SJSA1 (cell line): ENCODE measurements around the gene CFAP161. TPM values are rescaled to one million over a fixed set of nuclear protein-coding genes. Genes with fewer than 3 reads are reported as not detected.
"Not testable (repeated sequence)": the region's sequence is repeated elsewhere in the genome, so short reads cannot be mapped to it uniquely, and the experiment has no call there.

Source experiments
- DNase-seq, 2 experiments: peaks; one replicate each; pipeline ENCODE4 v3.0.0-alpha.2; 2015 to 2020; ENCODE audit warnings: low spot score in 2 of 2, low read depth in 1 of 2
- H3K27ac ChIP-seq: fragments of 250-450 bp; sonication (Bioruptor Pico); 2 replicates; pipeline ENCODE4 v1.5.1; 2020; ENCODE audit warnings: mild to moderate bottlenecking, moderate library complexity
- H3K27me3 ChIP-seq: fragments of 250-450 bp; sonication (Bioruptor Pico); replicated peaks from 2 replicates; pipeline ENCODE4 v1.5.1; 2020; ENCODE audit warnings: mild to moderate bottlenecking, moderate library complexity
- H3K36me3 ChIP-seq: fragments of 250-450 bp; sonication (Bioruptor Pico); 2 replicates; pipeline ENCODE4 v1.5.1; 2020; ENCODE audit warnings: mild to moderate bottlenecking
- H3K4me1 ChIP-seq: fragments of 250-450 bp; sonication (Bioruptor Pico); replicated peaks from 2 replicates; pipeline ENCODE4 v1.6.1; 2021; ENCODE audit warnings: mild to moderate bottlenecking
- H3K4me3 ChIP-seq: fragments of 250-450 bp; sonication (Bioruptor Pico); 2 replicates; pipeline ENCODE4 v1.5.1; 2020; ENCODE audit warnings: mild to moderate bottlenecking
- H3K9me3 ChIP-seq: fragments of 250-450 bp; sonication (Bioruptor Pico); replicated peaks from 2 replicates; pipeline ENCODE4 v1.5.1; 2020; ENCODE audit warnings: mild to moderate bottlenecking
- total RNA-seq: library from RNA; depleted of rRNA; stranded (reverse); fragments of >200 nt; shearing (Covaris generic); gene quantifications from 2 replicates; pipeline ENCODE4 v1.2.3, GENCODE V29; 2014

The CFAP161 gene
- total RNA-seq, 1 experiment from 2014 or later: not detected

DNA sequence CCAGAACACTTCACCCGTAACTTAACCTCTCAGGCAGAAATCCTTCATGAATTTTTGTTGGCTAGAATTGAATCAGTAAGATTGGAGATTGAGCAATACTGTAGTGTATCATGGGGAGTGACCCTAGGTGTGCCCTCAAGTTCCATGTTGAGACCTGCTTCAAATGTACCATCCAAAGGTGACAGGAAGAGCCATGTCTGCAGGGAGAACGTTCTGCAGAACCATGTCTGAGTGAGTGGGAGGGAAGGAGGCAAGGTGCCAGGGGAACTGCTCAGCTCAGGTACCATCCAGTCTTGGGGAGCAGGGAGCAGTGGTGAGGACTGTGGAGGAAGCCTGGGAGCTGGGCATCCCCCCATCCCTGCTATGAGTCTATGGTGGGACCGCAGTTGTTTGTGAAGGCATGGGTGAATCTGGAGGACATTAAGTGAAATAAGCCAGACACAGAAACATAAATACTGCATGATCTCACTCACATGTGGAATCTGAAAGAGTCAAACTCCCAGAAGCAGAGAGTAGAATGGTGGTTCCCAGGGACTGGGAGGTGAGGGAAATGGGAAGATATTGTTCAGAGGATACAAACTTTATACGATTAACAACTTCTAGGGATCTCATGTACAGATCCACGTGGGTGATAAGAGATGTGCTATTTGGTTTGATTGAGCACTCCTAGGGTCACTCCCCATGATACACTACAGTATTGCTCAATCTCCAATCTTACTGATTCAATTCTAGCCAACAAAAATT lies 23.3 kb downstream of the CFAP161 start:
- H3K4me3 ChIP-seq: no peak overlapping the region
- H3K4me1 ChIP-seq: no peaks in the 10 kb centered on the region
- no peaks in the 10 kb centered on the region for H3K9me3 ChIP-seq
- no peak overlapping the region for H3K27ac ChIP-seq
- no peak for DNase-seq
- no peaks in the 10 kb centered on the region for H3K36me3 ChIP-seq
- no peaks in the 10 kb centered on the region for H3K27me3 ChIP-seq

DNA sequence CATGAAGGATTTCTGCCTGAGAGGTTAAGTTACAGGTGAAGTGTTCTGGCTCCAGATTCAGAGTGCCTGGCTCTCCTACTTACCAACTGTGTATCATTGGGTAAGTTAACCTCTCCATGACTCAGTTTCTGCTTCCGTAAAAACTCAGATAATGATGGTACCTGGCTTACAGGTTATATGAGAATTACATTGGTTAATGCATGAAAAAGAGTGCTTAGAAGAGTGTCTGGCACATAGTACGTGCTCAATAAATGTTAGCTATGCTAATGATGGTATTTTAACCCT lies 23.8 kb downstream of the CFAP161 start:
- DNase-seq: no peak
- no peaks in the 10 kb centered on the region for H3K4me1 ChIP-seq

DNA sequence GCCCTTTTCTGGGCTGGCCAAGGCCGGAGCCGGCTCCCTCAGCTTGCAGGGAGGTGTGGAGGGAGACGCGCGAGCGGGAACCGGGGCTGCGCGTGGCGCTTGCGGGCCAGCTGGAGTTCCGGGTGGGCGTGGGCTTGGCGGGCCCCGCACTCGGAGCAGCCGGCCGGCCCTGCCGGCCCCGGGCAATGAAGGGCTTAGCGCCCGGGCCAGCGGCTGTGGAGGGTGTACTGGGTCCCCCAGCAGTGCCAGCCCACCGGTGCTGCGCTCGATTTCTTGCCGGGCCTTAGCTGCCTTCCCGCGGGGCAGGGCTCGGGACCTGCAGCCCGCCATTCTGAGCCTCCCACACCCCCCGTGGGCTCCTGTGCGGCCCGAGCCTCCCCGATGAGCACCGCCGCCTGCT lies 24.5 kb downstream of the CFAP161 start:
- not testable (repeated sequence) for H3K27ac ChIP-seq, H3K36me3 ChIP-seq, H3K9me3 ChIP-seq, H3K27me3 ChIP-seq, H3K4me1 ChIP-seq, H3K4me3 ChIP-seq, DNase-seq

More for the DNA sequence above, 23.8 kb downstream of the CFAP161 start:
- no peak overlapping the region for H3K27ac ChIP-seq
- no peaks in the 10 kb centered on the region for H3K27me3 ChIP-seq
- H3K4me3 ChIP-seq: no peak overlapping the region
- no peaks in the 10 kb centered on the region for H3K9me3 ChIP-seq
- no peaks in the 10 kb centered on the region for H3K36me3 ChIP-seq

DNA sequence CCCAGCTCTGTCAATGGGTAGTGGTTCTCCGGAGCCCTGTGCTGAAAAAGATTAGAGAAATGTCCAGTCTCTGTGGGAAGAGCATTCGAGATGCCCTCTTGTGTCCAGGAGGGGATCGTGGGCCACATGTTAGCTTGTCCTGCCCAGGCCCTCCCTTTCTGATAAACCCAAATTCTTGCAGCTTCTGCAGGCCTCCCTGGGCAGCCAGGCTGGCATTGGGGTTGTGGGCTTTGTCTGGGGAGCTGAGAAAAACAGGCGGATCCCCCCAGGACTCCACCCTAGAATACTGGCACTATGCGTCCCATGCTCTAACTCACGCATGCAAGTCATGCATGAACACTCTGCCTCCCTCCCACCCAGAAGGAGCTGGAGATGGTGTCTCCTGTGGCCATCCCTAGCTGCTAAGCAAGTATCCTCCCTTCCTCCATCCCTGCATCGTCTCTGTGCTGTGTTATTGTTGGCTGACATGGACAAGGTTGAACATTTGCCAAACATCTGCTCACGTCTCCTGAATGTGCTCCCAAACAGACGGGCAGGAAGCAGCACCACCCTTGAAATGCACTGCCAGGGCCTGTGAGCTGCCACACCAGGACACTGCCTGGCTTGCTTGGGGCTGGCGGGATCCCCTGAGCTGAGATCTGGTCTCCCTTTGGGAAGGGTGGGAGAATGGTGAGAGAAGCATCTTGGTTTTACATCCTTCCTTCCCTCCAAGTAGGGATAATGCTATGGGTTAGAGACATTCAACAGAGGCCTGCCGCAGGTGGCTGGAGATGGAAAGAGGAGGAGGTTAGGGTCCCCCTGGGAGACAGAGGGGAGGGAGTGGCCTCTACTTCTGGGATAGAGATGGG lies 26.5 kb downstream of the CFAP161 start:
- Histone ChIP-seq H3K27ac (no peak overlapping the region), H3K4me3 (no peak overlapping the region), H3K27me3 (no peaks in the 10 kb centered on the region), H3K4me1 (no peaks in the 10 kb centered on the region), H3K36me3 (no peaks in the 10 kb centered on the region), H3K9me3 (no peaks in the 10 kb centered on the region)
- DNase-seq: peak in 1 of 2 experiments; percentile 6

DNA sequence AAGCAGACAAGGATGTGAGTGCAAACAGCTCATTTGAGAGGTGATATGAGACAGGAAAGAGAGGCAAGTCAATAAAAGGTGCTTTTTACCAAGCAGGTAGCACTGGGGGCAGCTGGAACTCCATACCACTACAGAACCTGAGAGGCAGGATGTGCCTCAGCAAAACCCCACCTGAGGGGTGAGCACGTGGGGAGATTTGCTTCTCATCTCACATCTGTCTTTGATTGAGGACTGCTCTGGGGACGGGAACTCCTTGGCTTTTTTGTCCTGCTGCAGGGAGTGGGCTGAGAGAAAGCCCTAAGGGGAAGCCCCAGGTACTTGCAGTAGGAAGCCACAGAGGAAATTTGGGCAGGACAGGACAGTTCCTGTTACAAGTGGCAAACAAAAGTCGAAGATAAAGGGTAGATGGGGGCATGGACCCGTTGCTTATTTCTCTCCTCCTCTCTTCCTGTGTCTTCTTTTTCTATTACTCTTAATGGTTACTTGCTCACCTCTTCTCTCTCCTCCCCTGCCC lies 27.1 kb downstream of the CFAP161 start:
- DNase-seq: no peak
- Histone ChIP-seq H3K4me3 (no peak overlapping the region), H3K27me3 (no peaks in the 10 kb centered on the region), H3K4me1 (no peaks in the 10 kb centered on the region), H3K27ac (no peak overlapping the region), H3K9me3 (no peaks in the 10 kb centered on the region), H3K36me3 (no peaks in the 10 kb centered on the region)

DNA sequence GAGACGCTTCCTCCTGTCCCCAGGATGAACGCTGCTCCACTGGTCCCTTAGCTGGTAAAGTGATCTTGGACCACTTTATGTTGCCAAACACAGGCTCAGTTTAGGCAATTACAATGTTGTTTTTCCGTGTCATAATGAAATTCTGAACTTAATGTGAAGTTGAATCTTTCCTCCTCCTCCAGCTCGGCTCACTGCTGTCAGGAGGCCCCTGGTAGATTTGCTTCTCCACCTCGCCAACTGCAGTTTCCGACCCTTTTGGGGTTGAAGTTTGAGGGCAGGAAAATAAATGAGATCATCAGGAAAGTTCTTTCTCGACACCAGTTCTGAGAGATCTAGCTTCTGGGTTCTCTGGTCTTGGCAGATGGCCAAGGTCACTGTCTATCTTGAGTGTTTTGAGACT lies 27.8 kb downstream of the CFAP161 start:
- Histone ChIP-seq H3K4me1 (no peaks in the 10 kb centered on the region), H3K27me3 (no peaks in the 10 kb centered on the region), H3K4me3 (no peak overlapping the region), H3K9me3 (no peaks in the 10 kb centered on the region), H3K27ac (no peak overlapping the region), H3K36me3 (no peaks in the 10 kb centered on the region)
- DNase-seq: no peak

DNA sequence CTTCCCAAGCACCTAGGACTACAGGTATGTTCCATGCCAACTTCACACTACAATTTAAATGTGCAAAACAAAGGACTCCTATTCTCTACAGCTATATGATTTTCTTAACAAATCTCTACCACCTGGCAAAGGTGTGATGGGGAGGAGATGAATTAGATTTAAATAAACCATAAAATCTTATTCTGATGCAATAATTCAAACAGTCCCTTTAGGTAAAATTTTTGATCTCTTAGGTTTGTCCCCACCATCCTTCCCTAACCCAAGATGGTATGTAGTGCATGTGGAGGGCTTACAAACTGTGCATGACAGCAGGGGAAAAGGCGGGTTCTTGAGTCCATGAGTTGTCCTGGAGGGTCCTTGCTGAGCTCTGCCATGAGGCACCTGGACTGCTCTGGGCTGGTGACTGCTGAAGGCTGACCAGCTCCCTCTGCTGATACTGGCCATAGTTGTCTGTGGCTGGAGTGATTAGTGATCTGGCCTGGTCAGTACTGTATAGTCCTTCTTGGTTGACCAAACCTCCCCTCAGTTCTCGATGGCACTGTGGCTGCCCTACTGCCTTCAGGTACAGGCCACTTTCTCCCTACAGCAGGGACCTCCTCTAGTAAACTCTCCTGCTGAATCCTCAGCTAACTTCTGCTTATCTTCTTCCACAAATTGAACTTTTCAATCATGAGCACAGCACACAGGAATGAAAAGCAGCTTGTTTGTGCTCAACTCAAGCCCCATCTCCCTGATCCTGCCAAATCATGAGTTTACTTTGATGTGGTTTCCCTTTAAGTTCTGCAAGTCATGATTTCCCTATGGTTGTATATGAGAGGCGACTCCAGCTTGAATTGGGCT lies 30.1 kb downstream of the CFAP161 start:
- H3K9me3 ChIP-seq: no peaks in the 10 kb centered on the region
- no peak overlapping the region for H3K4me3 ChIP-seq
- H3K27me3 ChIP-seq: no peaks in the 10 kb centered on the region
- H3K27ac ChIP-seq: no peak overlapping the region
- DNase-seq: peak in 1 of 2 experiments; percentile 5
- H3K4me1 ChIP-seq: no peaks in the 10 kb centered on the region
- H3K36me3 ChIP-seq: no peaks in the 10 kb centered on the region

DNA sequence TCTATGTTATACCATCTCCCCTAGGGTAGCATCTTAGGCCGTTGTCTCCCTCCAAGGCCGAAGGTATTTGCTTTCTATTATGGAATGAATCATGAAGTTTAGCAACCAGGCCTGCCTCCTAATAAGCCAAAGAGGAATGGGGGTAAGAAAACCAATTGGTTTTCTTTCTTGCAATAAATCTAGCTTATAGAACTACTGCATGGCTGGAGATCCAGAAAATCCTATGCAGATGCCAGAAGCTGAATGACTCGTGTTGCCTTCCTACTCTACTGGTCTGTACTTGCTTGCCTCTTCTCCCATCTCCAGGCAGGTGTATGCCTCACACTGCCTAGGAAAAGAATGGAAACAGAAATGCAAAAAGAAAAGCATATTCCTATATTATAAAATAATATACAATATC lies 31.5 kb downstream of the CFAP161 start:
- no peaks in the 10 kb centered on the region for H3K9me3 ChIP-seq
- no peaks in the 10 kb centered on the region for H3K36me3 ChIP-seq
- H3K27ac ChIP-seq: no peak overlapping the region
- H3K4me3 ChIP-seq: no peak overlapping the region
- DNase-seq: no peak
- no peaks in the 10 kb centered on the region for H3K27me3 ChIP-seq
- no peaks in the 10 kb centered on the region for H3K4me1 ChIP-seq

DNA sequence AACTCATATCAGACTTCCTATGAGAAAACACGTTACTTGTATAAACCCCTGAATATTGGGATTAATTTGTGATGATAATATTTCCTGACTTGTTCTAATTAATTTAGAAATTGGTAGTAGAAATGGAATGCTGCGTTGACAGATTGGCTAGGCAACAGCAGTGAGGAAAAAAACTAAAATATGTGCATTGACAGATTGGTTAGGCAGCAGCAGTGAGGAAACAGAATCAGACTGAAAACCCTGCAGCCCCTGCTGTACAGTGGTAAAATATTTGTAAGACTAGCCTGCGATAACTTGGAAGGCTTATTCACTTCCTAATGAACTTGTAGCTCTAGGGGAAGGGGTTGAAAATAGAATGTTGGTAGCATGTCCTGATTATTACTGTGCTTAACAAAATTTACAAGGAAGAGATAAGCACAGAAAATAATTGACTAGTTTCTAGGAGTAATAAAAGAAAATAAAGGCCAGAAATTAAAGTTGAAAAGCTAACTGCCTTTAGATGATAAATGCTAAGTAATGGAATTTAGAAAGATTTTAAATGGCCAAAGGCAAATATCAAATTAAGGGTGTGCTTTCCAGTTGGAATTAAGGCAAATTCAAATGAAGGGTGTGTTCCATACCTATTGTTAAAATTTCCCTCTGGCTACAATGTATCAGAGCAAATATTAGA lies 32.7 kb downstream of the CFAP161 start:
- H3K4me1 ChIP-seq: no peaks in the 10 kb centered on the region
- no peak overlapping the region for H3K4me3 ChIP-seq
- H3K27ac ChIP-seq: no peak overlapping the region
- H3K27me3 ChIP-seq: no peaks in the 10 kb centered on the region
- no peaks in the 10 kb centered on the region for H3K36me3 ChIP-seq
- no peaks in the 10 kb centered on the region for H3K9me3 ChIP-seq
- no peak for DNase-seq

DNA sequence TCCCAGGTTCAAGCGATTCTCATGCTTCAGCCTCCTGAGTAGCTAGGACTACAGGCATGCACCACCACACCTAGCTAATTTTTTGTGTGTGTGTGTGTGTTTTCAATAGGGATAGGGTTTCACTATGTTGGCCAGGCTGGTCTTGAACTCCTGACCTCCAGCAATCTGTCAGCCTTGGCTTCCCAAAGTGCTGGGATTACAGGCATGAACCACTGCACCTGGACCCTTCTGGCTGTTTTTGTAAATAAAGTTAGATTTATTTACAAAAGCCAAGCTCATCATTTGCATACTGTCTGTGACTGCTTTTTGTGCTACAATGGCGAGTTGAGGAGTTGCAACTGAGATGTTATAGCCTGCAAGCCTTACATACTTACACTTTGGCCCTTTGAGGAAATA lies 34.1 kb downstream of the CFAP161 start:
- no peaks in the 10 kb centered on the region for H3K36me3 ChIP-seq
- H3K9me3 ChIP-seq: no peaks in the 10 kb centered on the region
- no peak overlapping the region for H3K27ac ChIP-seq
- H3K4me1 ChIP-seq: no peaks in the 10 kb centered on the region
- DNase-seq: no peak
- no peak overlapping the region for H3K4me3 ChIP-seq
- no peaks in the 10 kb centered on the region for H3K27me3 ChIP-seq

DNA sequence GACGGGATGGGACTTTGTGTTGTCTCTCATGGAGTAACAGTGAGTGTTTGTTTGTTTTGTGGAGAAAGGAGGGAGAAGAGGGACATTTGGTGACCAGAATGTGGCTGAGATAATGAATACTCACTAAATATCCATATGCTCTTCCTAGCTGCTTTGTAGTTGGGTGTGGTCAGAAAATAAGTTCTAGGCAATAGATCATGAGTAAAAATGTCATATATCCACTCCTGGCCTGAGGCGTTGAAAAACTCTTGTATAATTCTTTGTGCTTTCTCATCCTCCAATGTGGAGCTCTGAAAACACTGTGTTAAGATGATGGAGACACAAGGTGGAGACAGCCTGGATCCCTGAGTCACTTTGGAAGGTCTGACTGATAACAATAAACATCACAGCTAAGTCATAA lies 34.6 kb downstream of the CFAP161 start:
- H3K27me3 ChIP-seq: no peaks in the 10 kb centered on the region
- DNase-seq: no peak
- H3K36me3 ChIP-seq: no peaks in the 10 kb centered on the region
- H3K27ac ChIP-seq: no peak overlapping the region
- H3K4me3 ChIP-seq: no peak overlapping the region
- no peaks in the 10 kb centered on the region for H3K9me3 ChIP-seq
- no peaks in the 10 kb centered on the region for H3K4me1 ChIP-seq

DNA sequence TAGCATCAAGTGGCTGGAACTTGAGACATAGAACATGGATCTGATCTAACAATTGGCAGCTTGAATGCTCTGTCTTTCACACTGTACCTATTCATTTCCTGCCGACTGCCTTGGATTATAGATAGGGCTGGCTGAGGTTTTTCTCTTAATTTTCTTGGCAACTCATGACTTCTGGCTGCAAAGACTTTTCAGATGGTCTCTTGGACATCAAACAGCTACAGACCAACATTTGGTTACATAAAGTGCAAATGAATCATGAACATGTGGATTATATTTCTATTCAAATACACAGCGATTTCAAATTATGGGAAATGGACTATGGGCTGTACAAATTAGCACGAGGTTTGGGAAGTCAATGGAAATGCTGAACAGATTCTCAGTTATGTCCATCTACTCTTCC lies 36.4 kb downstream of the CFAP161 start:
- H3K27me3 ChIP-seq: no peaks in the 10 kb centered on the region
- H3K9me3 ChIP-seq: no peaks in the 10 kb centered on the region
- H3K4me1 ChIP-seq: no peaks in the 10 kb centered on the region
- H3K4me3 ChIP-seq: no peak overlapping the region
- no peak for DNase-seq
- no peak overlapping the region for H3K27ac ChIP-seq
- no peaks in the 10 kb centered on the region for H3K36me3 ChIP-seq

DNA sequence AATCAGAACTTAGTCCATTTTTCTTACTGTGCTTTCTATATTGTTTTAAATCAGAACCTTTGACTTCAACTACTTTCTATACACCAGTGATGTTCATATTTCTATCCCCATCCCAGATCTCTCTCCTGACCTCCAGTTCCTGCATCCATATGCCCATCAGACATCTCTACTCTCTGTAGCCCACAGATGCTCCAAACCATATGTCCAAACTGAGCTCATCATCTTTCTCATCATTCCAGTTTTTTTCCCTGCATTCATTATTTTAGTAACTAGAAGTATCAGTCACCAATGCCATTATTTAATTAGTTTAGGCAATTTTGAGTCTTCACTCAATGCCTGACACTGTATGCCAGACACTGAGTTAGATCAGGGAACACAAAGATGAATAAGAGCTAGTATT lies 37.2 kb downstream of the CFAP161 start:
- no peak overlapping the region for H3K4me3 ChIP-seq
- no peaks in the 10 kb centered on the region for H3K4me1 ChIP-seq
- H3K36me3 ChIP-seq: no peaks in the 10 kb centered on the region
- no peaks in the 10 kb centered on the region for H3K27me3 ChIP-seq
- no peaks in the 10 kb centered on the region for H3K9me3 ChIP-seq
- no peak overlapping the region for H3K27ac ChIP-seq
- no peak for DNase-seq
